HepG2 (cell line): ENCODE measurements around the gene CIBAR2. TPM values are rescaled to one million over a fixed set of nuclear protein-coding genes. Genes with fewer than 3 reads are reported as not detected.

Experiments used
- ATAC-seq: fragments of 200-7000 bp; cut with Tn5 transposase; 3 replicates; pipeline ENCODE4 v1.9.1; 2020; ENCODE audit warnings: mild to moderate bottlenecking, moderate library complexity
- Bru-seq: library from RNA; stranded (reverse); fragments of 400-500 nt; gene quantifications from one replicate; lab custom pipeline; 2021; lab: Mats Ljungman, UMichigan
- BruChase-seq, 2 experiments: library from RNA; stranded (reverse); fragments of 400-500 nt; gene quantifications; one replicate each; lab custom pipeline; 2021; lab: Mats Ljungman, UMichigan
- BruUV-seq: library from RNA; stranded (reverse); fragments of 400-500 nt; replicated peaks from 2 replicates; lab custom pipeline; 2021; lab: Mats Ljungman, UMichigan
- CTCF ChIA-PET: fragments of 300-600 bp; formaldehyde crosslinking; extraction: SDS; loops from one replicate; lab custom pipeline; 2021; ENCODE audit warnings: low total read pairs, inconsistent platforms, low intra/inter-chr PET ratio; lab: Yijun Ruan, JAX
- POLR2A ChIA-PET: fragments of 350-600 bp; sonication (Branson Sonifier 250); formaldehyde crosslinking; loops from one replicate; lab custom pipeline; 2020; ENCODE audit warnings: antibody characterized with exemption, inconsistent platforms; lab: Yijun Ruan, JAX
- DNase-seq: peaks from one replicate; pipeline ENCODE4 v3.0.0-alpha.2; 2015; ENCODE audit warnings: low spot score
- FAIRE-seq: peaks from 3 replicates; lab custom pipeline; 2011; peaks lifted over from hg19 to GRCh38; lab: Jason Lieb, UNC
- H2AFZ ChIP-seq: one replicate; pipeline ENCODE4 v1.6.1; 2011; ENCODE audit warnings: low read length, inconsistent platforms
- H3K27ac ChIP-seq: fragments of 300-600 bp; 3 replicates; pipeline ENCODE4 v1.8.0; 2011; ENCODE audit warnings: mixed run types, mild to moderate bottlenecking, mixed read lengths, low read length, inconsistent platforms; ENCODE audit not compliant: insufficient read depth; ENCODE audit errors: extremely low read length
- H3K27me3 ChIP-seq, 2 experiments: fragments of 200-600 bp in 1 of 2; 2 replicates in 1 of 2; 3 replicates in 1 of 2; pipeline versions ENCODE4 v1.6.0 to v1.8.0; 2011; ENCODE audit warnings: low read length in 2 of 2, mild to moderate bottlenecking in 2 of 2, moderate library complexity in 2 of 2, inconsistent platforms in 1 of 2; ENCODE audit not compliant: insufficient read depth in 2 of 2, control insufficient read depth in 1 of 2
- H3K36me3 ChIP-seq, 2 experiments: fragments of 200-600 bp in 1 of 2; replicated peaks in 1 of 2; 2 replicates in 1 of 2; 3 replicates in 1 of 2; pipeline versions ENCODE4 v1.5.1 to v1.8.0; 2011; ENCODE audit warnings: low read length in 2 of 2, inconsistent platforms in 1 of 2; ENCODE audit not compliant: insufficient read depth in 2 of 2, control insufficient read depth in 1 of 2
- H3K4me1 ChIP-seq: 2 replicates; pipeline ENCODE4 v1.5.1; 2012; ENCODE audit warnings: low read length, inconsistent platforms; ENCODE audit not compliant: insufficient read depth
- H3K4me2 ChIP-seq: 2 replicates; pipeline ENCODE4 v1.6.0; 2011; ENCODE audit warnings: low read depth, low read length, inconsistent platforms
- H3K4me3 ChIP-seq, 3 experiments: fragments of 200-600 bp in 1 of 3; sonication (generic), shearing (Covaris generic) in 1 of 3; replicated peaks in 1 of 3; 2 replicates each; pipeline ENCODE4 v1.5.1; 2011 to 2016; ENCODE audit warnings: low read length in 3 of 3, inconsistent platforms in 2 of 3, low read depth in 2 of 3, mild to moderate bottlenecking in 2 of 3, control low read depth in 1 of 3, mixed read lengths in 1 of 3; ENCODE audit not compliant: insufficient read depth in 1 of 3
- H3K79me2 ChIP-seq: one replicate; pipeline ENCODE4 v1.6.1; 2011; ENCODE audit warnings: low read length, inconsistent platforms; ENCODE audit not compliant: insufficient read depth
- H3K9ac ChIP-seq: 2 replicates; pipeline ENCODE4 v1.6.0; 2011; ENCODE audit warnings: mild to moderate bottlenecking, low read depth, low read length, inconsistent platforms; ENCODE audit not compliant: insufficient read depth
- H3K9me3 ChIP-seq: 2 replicates; pipeline ENCODE4 v1.5.1; 2012; ENCODE audit warnings: mild to moderate bottlenecking, low read length
- H4K20me1 ChIP-seq: 2 replicates; pipeline ENCODE4 v1.6.0; 2011; ENCODE audit warnings: inconsistent platforms, mild to moderate bottlenecking, low read length, moderate library complexity; ENCODE audit not compliant: insufficient read depth
- EZH2 ChIP-seq: conservative IDR thresholded peaks from 2 replicates; pipeline ENCODE4 v1.6.1; 2012; ENCODE audit warnings: mild to moderate bottlenecking, low read depth, low read length, moderate library complexity
- KAT8 ChIP-seq: IDR thresholded peaks from 2 replicates; pipeline ENCODE4 v1.6.1; 2016; ENCODE audit warnings: missing genetic modification reagents, missing compliant biosample characterization
- KLF6 ChIP-seq: IDR thresholded peaks from 2 replicates; pipeline ENCODE4 v1.8.0; 2016; ENCODE audit warnings: missing biosample characterization, missing genetic modification reagents
- MEIS2 ChIP-seq: sonication (generic); formaldehyde crosslinking; IDR thresholded peaks from 2 replicates; pipeline ENCODE4 v1.9.0; 2021; ENCODE audit warnings: mild to moderate bottlenecking, missing genetic modification reagents
- MTA3 ChIP-seq: sonication (generic); formaldehyde crosslinking; IDR thresholded peaks from 2 replicates; pipeline ENCODE4 v1.4.0; 2020; ENCODE audit warnings: missing genetic modification reagents
- NCOA1 ChIP-seq: sonication (generic); formaldehyde crosslinking; IDR thresholded peaks from 2 replicates; pipeline ENCODE4 v1.9.0; 2021; ENCODE audit warnings: missing genetic modification reagents
- RFX1 ChIP-seq: fragments of 450-650 bp; IDR thresholded peaks from 2 replicates; pipeline ENCODE4 v1.6.1; 2017
- RFX3 ChIP-seq: IDR thresholded peaks from 2 replicates; pipeline ENCODE4 v1.6.1; 2016; ENCODE audit warnings: missing biosample characterization, missing genetic modification reagents
- RXRA ChIP-seq: sonication (generic); formaldehyde crosslinking; IDR thresholded peaks from 2 replicates; pipeline ENCODE4 v1.5.1; 2020; ENCODE audit warnings: missing genetic modification reagents
- SIN3A ChIP-seq: IDR thresholded peaks from 2 replicates; pipeline ENCODE4 v1.6.1; 2011; ENCODE audit warnings: low read depth, mild to moderate bottlenecking, control low read depth, low read length, borderline replicate concordance
- SP2 ChIP-seq: sonication (generic); formaldehyde crosslinking; IDR thresholded peaks from 2 replicates; pipeline ENCODE4 v1.5.1; 2020; ENCODE audit warnings: mild to moderate bottlenecking, missing genetic modification reagents
- ZEB1 ChIP-seq: IDR thresholded peaks from 2 replicates; pipeline ENCODE4 v1.6.1; 2012; ENCODE audit warnings: mild to moderate bottlenecking, low read depth, inconsistent platforms; ENCODE audit not compliant: insufficient replicate concordance
- ZNF501 ChIP-seq: sonication (generic); formaldehyde crosslinking; IDR thresholded peaks from 2 replicates; pipeline ENCODE4 v1.5.1; 2020; ENCODE audit warnings: mild to moderate bottlenecking, moderate library complexity, missing genetic modification reagents
- ZNF598 ChIP-seq: sonication (generic); formaldehyde crosslinking; IDR thresholded peaks from 2 replicates; pipeline ENCODE4 v1.5.1; 2020; ENCODE audit warnings: mild to moderate bottlenecking, missing genetic modification reagents, borderline replicate concordance
- ZNF770 ChIP-seq: sonication (generic); formaldehyde crosslinking; IDR thresholded peaks from 2 replicates; pipeline ENCODE4 v1.5.0; 2020; ENCODE audit warnings: mild to moderate bottlenecking, missing genetic modification reagents
- ZXDC ChIP-seq: sonication (generic); formaldehyde crosslinking; IDR thresholded peaks from 2 replicates; pipeline ENCODE4 v1.5.0; 2020; ENCODE audit warnings: mild to moderate bottlenecking, missing genetic modification reagents
- WGBS: methylation state at CpG from one replicate; pipeline ENCODE4 v1.1.6; 2017; ENCODE audit warnings: low lambda C conversion rate; 5-methylcytosine and 5-hydroxymethylcytosine counted together
- in situ Hi-C: cut with HindIII; loops from 2 replicates; pipeline ENCODE4 v1.10.0; 2017; ENCODE audit warnings: low pct_unique_long_range_greater_than_20kb; ENCODE audit not compliant: extremely low pct_ligation_motif_present
- intact Hi-C: fragments of 100-400 bp; cut with micrococcal nuclease; formaldehyde crosslinking; loops from one replicate; pipeline ENCODE4 v1.10.0; 2022; ENCODE audit not compliant: unreplicated experiment
- long read RNA-seq, 2 experiments: library from RNA in 1 of 2; library from polyadenylated mRNA in 1 of 2; stranded (forward) in 1 of 2; unstranded in 1 of 2; transcript quantifications; one replicate each; pipeline ENCODE4 v2.0.0, GENCODE V29; 2019 to 2022
- polyA minus RNA-seq, 3 experiments: library from RNA; depleted of rRNA, polyadenylated mRNA; stranded (reverse); fragments of >200 nt; gene quantifications; 2 replicates each; pipeline ENCODE4 v1.2.3, GENCODE V29; 2011; ENCODE audit warnings: low replicate concordance in 1 of 3
- polyA plus RNA-seq, 8 experiments: library from polyadenylated mRNA; depleted of rRNA in 3 of 8; stranded (reverse) in 7 of 8; unstranded in 1 of 8; fragments of >200 nt; fragmentation: Illumina TruSeq in 4 of 8; extraction: Trizol in 4 of 8; gene quantifications; 2 replicates each; pipeline versions ENCODE4 v1.2.1 to v1.2.3, GENCODE V29; 2011 to 2016; ENCODE audit warnings: low read depth in 4 of 8, missing spikeins in 1 of 8, mixed read lengths in 1 of 8; ENCODE audit not compliant: insufficient read depth in 1 of 8
- total RNA-seq, 5 experiments: library from RNA; depleted of rRNA; stranded (reverse); fragments of >200 nt; fragmentation: Illumina TruSeq; extraction: Trizol; gene quantifications; 2 replicates each; pipeline ENCODE4 v1.2.3, GENCODE V29; 2016; ENCODE audit warnings: low read depth in 1 of 5

The CIBAR2 gene
- not detected in 2 replicates for total RNA-seq (2016; rRNA removed; fragmentation: Illumina TruSeq; extraction: Trizol)
- not detected in 2 replicates for total RNA-seq (2016; cell fraction: cytosol; rRNA removed; fragmentation: Illumina TruSeq; extraction: Trizol; ENCODE audit: low read depth)
- total RNA-seq (2016; cell fraction: insoluble cytoplasmic fraction; rRNA removed; fragmentation: Illumina TruSeq; extraction: Trizol) = not detected in 2 replicates
- not detected in 2 replicates for total RNA-seq (2016; cell fraction: membrane; rRNA removed; fragmentation: Illumina TruSeq; extraction: Trizol)
- not detected in 2 replicates for total RNA-seq (2016; cell fraction: nucleus; rRNA removed; fragmentation: Illumina TruSeq; extraction: Trizol)
- polyA plus RNA-seq (2011; rRNA removed) = not detected in 2 replicates
- not detected in 2 replicates for polyA plus RNA-seq (2011; cell fraction: cytosol; rRNA removed)
- polyA plus RNA-seq (2011; cell fraction: nucleus; rRNA removed) = not detected in 2 replicates
- polyA plus RNA-seq (2012) = not detected in 2 replicates
- polyA plus RNA-seq (2016; cell fraction: cytosol; fragmentation: Illumina TruSeq; extraction: Trizol; ENCODE audit: low read depth) = not detected in 2 replicates
- not detected in 2 replicates for polyA plus RNA-seq (2016; cell fraction: insoluble cytoplasmic fraction; fragmentation: Illumina TruSeq; extraction: Trizol; ENCODE audit: low read depth)
- polyA plus RNA-seq (2016; cell fraction: membrane; fragmentation: Illumina TruSeq; extraction: Trizol; ENCODE audit: low read depth) = not detected in 2 replicates
- not detected in 2 replicates for polyA plus RNA-seq (2016; cell fraction: nucleus; fragmentation: Illumina TruSeq; extraction: Trizol; ENCODE audit: insufficient read depth, low read depth)
- polyA minus RNA-seq (2011; rRNA and poly(A)+ RNA removed; ENCODE audit: low replicate concordance) = not detected in 2 replicates
- polyA minus RNA-seq (2011; cell fraction: cytosol; rRNA and poly(A)+ RNA removed) = not detected in 2 replicates
- not detected in 2 replicates for polyA minus RNA-seq (2011; cell fraction: nucleus; rRNA and poly(A)+ RNA removed)
- not detected for Bru-seq, nascent RNA
- percentile 11 among the genes with signal in this experiment for BruChase-seq, experiment 1, labeled RNA remaining after a 6-hour chase
- BruChase-seq, experiment 2, labeled RNA remaining after a 2-hour chase = percentile 7 among the genes with signal in this experiment
- long read RNA-seq, experiment 1 = 0 reads
- long read RNA-seq, experiment 2 = 0 reads

- H3K27me3 ChIP-seq = peaks cover 18 to 71% of the 10 kb centered on the region in 2 experiments
- peak; percentile 46 for ATAC-seq
- no peak within 1 kb of the TSS for H3K27ac ChIP-seq
- H3K36me3 ChIP-seq = no peaks in the 10 kb centered on the region
- no peaks in the 10 kb centered on the region for H3K9me3 ChIP-seq
- no TSS peak for BruUV-seq
- DNase-seq = no peak
- no peaks in the 10 kb centered on the region for H4K20me1 ChIP-seq
- ChIA-PET CTCF (no interaction called here), POLR2A (no interaction called here)
- no peak for FAIRE-seq
- intact Hi-C loops (no loop called here), in situ Hi-C loops (no loop called here)
- WGBS = 30% methylated on average over 4 of the region's 15 CpGs
- H3K79me2 ChIP-seq = no peaks in the 10 kb centered on the region
- no peak within 1 kb of the TSS for H3K9ac ChIP-seq
- no peak within 1 kb of the TSS for H3K4me3 ChIP-seq
- H3K4me1 ChIP-seq = peaks cover 14% of the 10 kb centered on the region
- TF ChIP-seq ZNF598 (CRISPR knock-in tag) = no peak
- TF ChIP-seq ZEB1 = no peak
- 0 out of 2 replicates have a peak, but pooled peaks have one; percentile 9 for TF ChIP-seq ZNF501
- peak; percentile 59; the same call in 1 of the 2 replicates for TF ChIP-seq RFX3
- no peak for TF ChIP-seq MTA3 (CRISPR knock-in tag)
- no peak for TF ChIP-seq MEIS2
- TF ChIP-seq ZXDC = no peak
- no peak for TF ChIP-seq RXRA (CRISPR knock-in tag)
- TF ChIP-seq KLF6 = no peak
- TF ChIP-seq RFX1 = peak; percentile 47; the same call in 1 of the 2 replicates
- no peak for TF ChIP-seq SP2 (CRISPR knock-in tag)
- peak; percentile 69 for TF ChIP-seq EZH2
- no peak for TF ChIP-seq SIN3A
- no peak for TF ChIP-seq NCOA1
- no peak for TF ChIP-seq KAT8
- peak; percentile 85 for TF ChIP-seq ZNF770 (CRISPR knock-in tag)
- H3K4me2 ChIP-seq = no peak within 1 kb of the TSS; the same call in 1 of the 2 replicates
- no peak within 1 kb of the TSS for H2AFZ ChIP-seq
Observed at GRCh38 chr16:85112364-85112763, at the start of gene CIBAR2. Gene CIBAR2, minus strand, starts transcription at chr16:85112472. Its CDS starts 120 bp downstream, at chr16:85112352.
